GM23338 (cell line): ENCODE data around the gene RRAS2. TPM values are rescaled to one million over a fixed set of nuclear protein-coding genes. Genes with fewer than 3 reads are reported as not detected.
A peak's percentile ranks its signal among the peaks of the same experiment; 100 is the strongest.

Source experiments
- ATAC-seq: fragments of 200-7000 bp; cut with Tn5 transposase; 3 replicates; pipeline ENCODE4 v1.9.1; 2020
- DNase-seq: peaks from one replicate; pipeline ENCODE4 v3.0.0-alpha.2; 2015; ENCODE audit warnings: low spot score
- H2AFZ ChIP-seq: fragments of 200-600 bp; sonication (generic); 2 replicates; pipeline ENCODE4 v1.8.0; 2016; ENCODE audit warnings: antibody characterized with exemption, mild to moderate bottlenecking, moderate library complexity
- H3F3A ChIP-seq: fragments of 200-600 bp; sonication (generic); replicated peaks from 2 replicates; pipeline ENCODE4 v1.8.0; 2017; ENCODE audit warnings: antibody characterized with exemption, mixed run types, low read depth
- H3K27ac ChIP-seq: fragments of 200-600 bp; sonication (generic); 2 replicates; pipeline ENCODE4 v1.6.1; 2016; ENCODE audit warnings: low read depth
- H3K27me3 ChIP-seq: fragments of 200-600 bp; sonication (generic); 2 replicates; pipeline ENCODE4 v1.8.0; 2016; ENCODE audit warnings: mild to moderate bottlenecking, mixed run types, moderate library complexity; ENCODE audit not compliant: insufficient read depth
- H3K36me3 ChIP-seq: fragments of 200-600 bp; sonication (generic); 2 replicates; pipeline ENCODE4 v1.8.0; 2016; ENCODE audit warnings: mild to moderate bottlenecking; ENCODE audit not compliant: insufficient read depth
- H3K4me1 ChIP-seq: fragments of 200-600 bp; sonication (generic); 2 replicates; pipeline ENCODE4 v1.8.0; 2016; ENCODE audit warnings: mild to moderate bottlenecking, moderate library complexity; ENCODE audit not compliant: insufficient read depth
- H3K4me2 ChIP-seq: fragments of 200-600 bp; sonication (generic); 2 replicates; pipeline ENCODE4 v1.7.1; 2017; ENCODE audit warnings: mixed run types
- H3K4me3 ChIP-seq: fragments of 200-600 bp; sonication (generic); 2 replicates; pipeline ENCODE4 v1.6.1; 2016; ENCODE audit warnings: mixed run types
- H3K79me2 ChIP-seq: fragments of 200-600 bp; sonication (generic); replicated peaks from 2 replicates; pipeline ENCODE4 v1.8.0; 2017; ENCODE audit warnings: mild to moderate bottlenecking; ENCODE audit not compliant: insufficient read depth
- H3K9me2 ChIP-seq: fragments of 200-600 bp; sonication (generic); 2 replicates; pipeline ENCODE4 v1.8.0; 2017; ENCODE audit not compliant: insufficient read depth
- H4K20me1 ChIP-seq: fragments of 200-600 bp; sonication (generic); replicated peaks from 2 replicates; pipeline ENCODE4 v1.8.0; 2017; ENCODE audit warnings: mild to moderate bottlenecking; ENCODE audit not compliant: insufficient read depth
- H3K27ac Mint-ChIP-seq: 2 replicates; pipeline ENCODE4 v1.8.0; 2020; ENCODE audit warnings: inconsistent platforms, mild to moderate bottlenecking, moderate library complexity, mixed read lengths
- H3K27me3 Mint-ChIP-seq: 3 replicates; pipeline ENCODE4 v1.8.0; 2022; ENCODE audit warnings: low read depth, mild to moderate bottlenecking, moderate library complexity, mixed read lengths, inconsistent platforms; ENCODE audit not compliant: insufficient read depth, poor library complexity
- H3K36me3 Mint-ChIP-seq: 3 replicates; pipeline ENCODE4 v1.8.0; 2021; ENCODE audit warnings: low read depth, mild to moderate bottlenecking, inconsistent platforms, moderate library complexity, mixed read lengths
- H3K4me1 Mint-ChIP-seq: 3 replicates; pipeline ENCODE4 v1.8.0; 2020; ENCODE audit warnings: mild to moderate bottlenecking, inconsistent platforms, mixed read lengths
- H3K4me3 Mint-ChIP-seq: 3 replicates; pipeline ENCODE4 v1.8.0; 2021; ENCODE audit warnings: moderate library complexity, mild to moderate bottlenecking, inconsistent platforms, mixed read lengths
- H3K9me3 Mint-ChIP-seq: 3 replicates; pipeline ENCODE4 v1.8.0; 2020; ENCODE audit warnings: moderate library complexity, mild to moderate bottlenecking, inconsistent platforms, mixed read lengths
- CREB1 ChIP-seq: fragments of 250-450 bp; sonication (Bioruptor Pico); IDR thresholded peaks from 2 replicates; pipeline ENCODE4 v1.5.0; 2020; ENCODE audit warnings: low read depth, mild to moderate bottlenecking, moderate library complexity
- EZH2 ChIP-seq: fragments of 200-600 bp; sonication (generic); IDR thresholded peaks from one replicate; pipeline ENCODE4 v1.8.0; 2017; ENCODE audit warnings: antibody characterized with exemption, mild to moderate bottlenecking, low read depth; ENCODE audit not compliant: unreplicated experiment
- EZH2phosphoT487 ChIP-seq: fragments of 200-600 bp; sonication (generic); IDR thresholded peaks from one replicate; pipeline ENCODE4 v1.8.1; 2018; ENCODE audit warnings: antibody characterized with exemption; ENCODE audit not compliant: unreplicated experiment
- JUNB ChIP-seq: IDR thresholded peaks from one replicate; pipeline ENCODE4 v1.6.1; 2016; ENCODE audit warnings: antibody characterized with exemption; ENCODE audit not compliant: unreplicated experiment
- NANOG ChIP-seq: IDR thresholded peaks from 2 replicates; pipeline ENCODE4 v1.6.1; 2016; ENCODE audit warnings: antibody characterized with exemption, borderline replicate concordance
- POLR2AphosphoS5 ChIP-seq: IDR thresholded peaks from 2 replicates; pipeline ENCODE4 v1.6.1; 2016; ENCODE audit warnings: antibody characterized with exemption, low read depth
- ZNF114 ChIP-seq: fragments of 250-450 bp; sonication (Bioruptor Pico); IDR thresholded peaks from 2 replicates; pipeline ENCODE4 v1.5.0; 2020; ENCODE audit warnings: mild to moderate bottlenecking, moderate library complexity
- polyA plus RNA-seq: library from polyadenylated mRNA; unstranded; fragments of >200 nt; fragmentation: Nextera tagmentation; extraction: Ambion mirVana; gene quantifications from 2 replicates; pipeline ENCODE4 v1.2.1, GENCODE V29; 2016
- total RNA-seq: library from RNA; depleted of rRNA; stranded (reverse); fragments of >200 nt; shearing (Covaris generic); gene quantifications from 2 replicates; pipeline ENCODE4 v1.2.3, GENCODE V29; 2014
- TF ChIP-seq, protein P1 (sequence below), 2 experiments: fragments of 200-600 bp in 1 of 2; sonication (generic) in 1 of 2; conservative IDR thresholded peaks; 2 replicates each; pipeline versions ENCODE4 v1.5.1 to v1.6.1; 2016 to 2017; ENCODE audit warnings: antibody characterized with exemption in 2 of 2, low read depth in 2 of 2, mild to moderate bottlenecking in 2 of 2, moderate library complexity in 1 of 2
- TF ChIP-seq, protein P2 (sequence below): IDR thresholded peaks from 2 replicates; pipeline ENCODE4 v1.6.1; 2016; ENCODE audit warnings: antibody characterized with exemption

Gene RRAS2
- total and polyA plus RNA-seq, 2 experiments from 2014 or later: 196 to 293 TPM

DNA sequence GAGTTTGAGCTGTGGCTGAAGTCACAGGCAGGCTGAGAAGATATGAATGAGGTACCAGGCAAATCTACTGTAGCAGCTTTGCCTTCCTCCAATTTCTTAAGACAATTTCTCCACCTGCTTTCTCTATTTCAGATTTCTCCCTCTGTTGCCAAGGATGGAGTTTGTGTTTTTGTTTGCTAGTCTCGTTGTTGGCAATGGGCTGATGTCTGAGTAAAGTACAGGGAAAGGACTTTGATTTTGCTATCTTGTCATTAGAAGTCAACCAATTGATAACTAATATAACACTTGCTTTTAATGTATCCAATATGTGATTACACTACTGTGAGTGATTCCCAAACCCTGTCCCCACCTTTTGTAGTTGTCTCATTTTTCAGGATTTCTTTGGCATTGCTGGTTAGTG is 40.1 kb upstream of the RRAS2 start (continued):
- no peak for TF ChIP-seq CREB1 (CRISPR knock-in tag)
- no peak for TF ChIP-seq JUNB
- TF ChIP-seq EZH2: no peak
- TF ChIP-seq, protein P1, sequence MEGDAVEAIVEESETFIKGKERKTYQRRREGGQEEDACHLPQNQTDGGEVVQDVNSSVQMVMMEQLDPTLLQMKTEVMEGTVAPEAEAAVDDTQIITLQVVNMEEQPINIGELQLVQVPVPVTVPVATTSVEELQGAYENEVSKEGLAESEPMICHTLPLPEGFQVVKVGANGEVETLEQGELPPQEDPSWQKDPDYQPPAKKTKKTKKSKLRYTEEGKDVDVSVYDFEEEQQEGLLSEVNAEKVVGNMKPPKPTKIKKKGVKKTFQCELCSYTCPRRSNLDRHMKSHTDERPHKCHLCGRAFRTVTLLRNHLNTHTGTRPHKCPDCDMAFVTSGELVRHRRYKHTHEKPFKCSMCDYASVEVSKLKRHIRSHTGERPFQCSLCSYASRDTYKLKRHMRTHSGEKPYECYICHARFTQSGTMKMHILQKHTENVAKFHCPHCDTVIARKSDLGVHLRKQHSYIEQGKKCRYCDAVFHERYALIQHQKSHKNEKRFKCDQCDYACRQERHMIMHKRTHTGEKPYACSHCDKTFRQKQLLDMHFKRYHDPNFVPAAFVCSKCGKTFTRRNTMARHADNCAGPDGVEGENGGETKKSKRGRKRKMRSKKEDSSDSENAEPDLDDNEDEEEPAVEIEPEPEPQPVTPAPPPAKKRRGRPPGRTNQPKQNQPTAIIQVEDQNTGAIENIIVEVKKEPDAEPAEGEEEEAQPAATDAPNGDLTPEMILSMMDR (conservative IDR thresholded peaks at IDR 0.05; ENCODE audit: low read depth in 2 of 2): no peak
- no peak for TF ChIP-seq ZNF114 (CRISPR knock-in tag)
- no peak for TF ChIP-seq POLR2AphosphoS5

DNA sequence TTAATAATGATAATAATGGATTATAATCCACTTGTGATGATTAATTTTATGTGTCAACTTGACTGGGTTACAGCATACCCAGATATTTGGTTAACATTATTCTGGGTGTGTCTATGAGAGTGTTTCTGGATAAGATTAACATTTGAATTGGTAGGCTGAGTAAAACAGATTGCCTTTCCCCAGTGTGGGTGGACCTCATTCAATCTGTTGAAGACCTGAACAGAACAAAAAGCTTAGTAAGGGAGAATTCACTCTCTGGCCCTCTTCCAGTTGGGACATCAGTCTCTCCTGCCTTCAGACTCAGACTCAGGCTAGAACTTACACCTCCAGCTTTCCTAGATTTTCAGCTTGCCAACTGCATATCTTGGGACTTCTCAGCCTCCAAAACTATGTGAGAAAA is 37.3 kb upstream of the RRAS2 start:
- ATAC-seq (no peak), DNase-seq (no peak)
- Mint-ChIP-seq H3K27me3 (peaks cover 2% of the 10 kb centered on the region), H3K36me3 (no peaks in the 10 kb centered on the region), H3K4me3 (no peak overlapping the region), H3K27ac (no peak overlapping the region), H3K4me1 (0 out of 3 replicates have a peak, but pooled peaks cover 3% of the 10 kb centered on the region), H3K9me3 (no peaks in the 10 kb centered on the region)
- H3K27me3 ChIP-seq: no peaks in the 10 kb centered on the region
- no peak overlapping the region for H3K27ac ChIP-seq
- no peak overlapping the region for H3K4me2 ChIP-seq
- no peaks in the 10 kb centered on the region for H3K9me2 ChIP-seq
- no peaks in the 10 kb centered on the region for H3K79me2 ChIP-seq
- TF ChIP-seq CREB1 (CRISPR knock-in tag): no peak
- no peak for TF ChIP-seq ZNF114 (CRISPR knock-in tag)
- H3K36me3 ChIP-seq: no peaks in the 10 kb centered on the region
- no peak overlapping the region for H2AFZ ChIP-seq
- no peak overlapping the region for H3K4me3 ChIP-seq
- H3F3A ChIP-seq: no peaks in the 10 kb centered on the region
- no peaks in the 10 kb centered on the region for H3K4me1 ChIP-seq
- H4K20me1 ChIP-seq: no peaks in the 10 kb centered on the region

DNA sequence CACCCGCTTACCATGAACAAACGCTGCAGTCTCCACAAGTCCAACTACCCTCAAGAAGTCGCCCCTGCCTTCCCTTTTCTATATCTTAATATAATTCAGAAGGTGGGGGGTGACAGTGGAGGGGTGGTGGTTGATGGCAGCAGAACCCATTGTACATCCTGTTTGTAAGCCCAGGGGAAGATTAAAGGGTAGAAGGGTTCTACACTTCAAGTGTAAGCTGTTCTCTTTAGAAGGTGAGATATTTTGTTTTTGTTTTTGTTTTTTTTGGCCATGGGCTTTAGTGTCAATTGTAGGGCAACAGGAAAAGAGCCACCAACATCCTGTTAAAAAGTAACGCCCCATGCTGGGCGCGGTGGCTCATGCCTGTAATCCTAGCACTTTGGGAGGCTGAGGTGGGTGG is 34.9 kb upstream of the RRAS2 start:
- Histone ChIP-seq H3K9me2 (no peaks in the 10 kb centered on the region), H3K4me1 (no peaks in the 10 kb centered on the region), H3K4me3 (no peak overlapping the region), H2AFZ (peak overlapping the region; percentile 73; the same call in 1 of the 2 replicates), H3K36me3 (no peaks in the 10 kb centered on the region), H3K27ac (no peak overlapping the region), H3K4me2 (no peak overlapping the region), H3F3A (no peaks in the 10 kb centered on the region), H3K27me3 (no peaks in the 10 kb centered on the region), H4K20me1 (no peaks in the 10 kb centered on the region), H3K79me2 (no peaks in the 10 kb centered on the region)
- Mint-ChIP-seq H3K27ac (no peak overlapping the region), H3K27me3 (peaks cover 4% of the 10 kb centered on the region), H3K4me3 (no peak overlapping the region), H3K4me1 (0 out of 3 replicates have a peak, but pooled peaks cover 3% of the 10 kb centered on the region), H3K36me3 (no peaks in the 10 kb centered on the region), H3K9me3 (no peaks in the 10 kb centered on the region)
- no peak for ATAC-seq
- no peak for DNase-seq
- TF ChIP-seq EZH2phosphoT487: no peak
- no peak for TF ChIP-seq CREB1 (CRISPR knock-in tag)
- TF ChIP-seq NANOG: no peak
- no peak for TF ChIP-seq EZH2
- no peak for TF ChIP-seq ZNF114 (CRISPR knock-in tag)
- TF ChIP-seq, protein P2, sequence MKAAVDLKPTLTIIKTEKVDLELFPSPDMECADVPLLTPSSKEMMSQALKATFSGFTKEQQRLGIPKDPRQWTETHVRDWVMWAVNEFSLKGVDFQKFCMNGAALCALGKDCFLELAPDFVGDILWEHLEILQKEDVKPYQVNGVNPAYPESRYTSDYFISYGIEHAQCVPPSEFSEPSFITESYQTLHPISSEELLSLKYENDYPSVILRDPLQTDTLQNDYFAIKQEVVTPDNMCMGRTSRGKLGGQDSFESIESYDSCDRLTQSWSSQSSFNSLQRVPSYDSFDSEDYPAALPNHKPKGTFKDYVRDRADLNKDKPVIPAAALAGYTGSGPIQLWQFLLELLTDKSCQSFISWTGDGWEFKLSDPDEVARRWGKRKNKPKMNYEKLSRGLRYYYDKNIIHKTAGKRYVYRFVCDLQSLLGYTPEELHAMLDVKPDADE: no peak
- TF ChIP-seq POLR2AphosphoS5: no peak
- TF ChIP-seq, protein P1 (conservative IDR thresholded peaks at IDR 0.05; ENCODE audit: low read depth in 2 of 2): no peak
